ENCODE results near the gene ECE1. TPM values are rescaled to one million over a fixed set of nuclear protein-coding genes. Genes with fewer than 3 reads are reported as not detected.
"Not testable (repeated sequence)": the region's sequence is repeated elsewhere in the genome, so short reads cannot be mapped to it uniquely, and the experiment has no call there.

The ECE1 gene
- total RNA-seq, 1 donor from 2014 or later = 37.2 TPM

DNA sequence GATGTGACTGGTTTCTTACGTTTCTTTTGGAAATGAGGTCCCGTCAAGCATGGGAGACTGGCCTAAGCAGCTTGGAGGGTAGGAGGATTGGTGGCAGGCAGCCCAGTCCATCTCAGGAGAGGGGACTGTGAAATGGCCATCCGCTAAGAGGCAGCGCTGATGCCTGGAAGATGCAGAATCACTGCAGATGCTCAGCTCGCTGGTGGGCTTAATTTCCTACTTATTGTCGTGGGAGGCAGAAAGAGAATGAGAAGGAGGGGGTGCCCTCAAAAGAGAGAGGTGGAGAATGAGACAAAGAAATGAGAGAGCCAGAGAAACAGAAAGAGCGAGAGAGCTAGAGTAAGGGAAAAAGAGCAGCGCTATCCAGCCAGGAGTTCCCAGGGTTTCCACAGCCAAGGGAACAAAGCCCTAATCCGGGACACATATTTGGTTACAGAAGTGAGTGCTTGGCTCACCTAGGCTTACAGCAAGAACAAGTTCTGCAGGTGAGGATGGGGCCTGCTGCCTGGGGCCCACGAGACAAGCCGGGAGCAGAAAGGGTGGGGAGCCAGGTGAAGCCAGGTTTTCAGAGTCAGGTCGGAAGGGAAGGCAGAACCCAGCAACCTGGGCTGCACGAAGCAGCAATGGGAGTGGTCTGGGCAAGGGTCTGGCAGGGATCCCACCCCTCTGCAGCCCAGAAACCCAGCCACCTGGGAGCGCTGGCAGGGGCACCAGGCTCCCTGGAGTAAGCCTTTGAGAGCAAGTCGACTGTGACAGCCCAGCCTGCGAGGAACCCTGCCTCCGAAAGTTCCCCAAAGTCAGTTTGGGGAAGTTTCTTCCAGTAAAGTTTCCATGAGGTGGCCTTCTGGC lies 5.8 kb downstream of the ECE1 start:
- Mint-ChIP-seq H3K27ac (peak overlapping the region; percentile 61), H3K4me3 (peak overlapping the region; percentile 5)

DNA sequence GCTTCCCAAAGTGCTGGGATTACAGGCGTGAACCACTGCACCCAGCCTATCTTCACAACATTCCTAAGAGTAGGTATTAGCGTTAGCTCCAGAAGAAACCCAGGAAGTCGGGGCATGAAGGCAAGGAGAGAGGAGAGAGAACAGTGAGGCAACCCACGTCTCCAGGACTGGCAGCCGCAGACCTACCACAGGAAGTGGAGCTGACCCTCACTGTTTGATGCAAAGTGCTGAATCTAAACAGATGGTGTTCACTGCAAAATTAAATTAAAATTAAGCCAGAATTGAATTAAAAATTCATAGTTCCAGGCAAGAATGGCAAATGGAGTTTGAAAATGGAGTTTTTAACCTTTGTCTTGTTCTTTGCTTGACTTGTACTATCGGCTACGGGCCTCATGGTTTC lies 6.7 kb downstream of the ECE1 start:
- H3K27ac Mint-ChIP-seq = no peak overlapping the region
- H3K4me3 Mint-ChIP-seq = no peak overlapping the region
- DNase-seq (ENCODE audit: extremely low spot score, unreplicated experiment) = no peak
- H3K36me3 Mint-ChIP-seq = no peaks in the 10 kb centered on the region
- TF ChIP-seq, protein P1, sequence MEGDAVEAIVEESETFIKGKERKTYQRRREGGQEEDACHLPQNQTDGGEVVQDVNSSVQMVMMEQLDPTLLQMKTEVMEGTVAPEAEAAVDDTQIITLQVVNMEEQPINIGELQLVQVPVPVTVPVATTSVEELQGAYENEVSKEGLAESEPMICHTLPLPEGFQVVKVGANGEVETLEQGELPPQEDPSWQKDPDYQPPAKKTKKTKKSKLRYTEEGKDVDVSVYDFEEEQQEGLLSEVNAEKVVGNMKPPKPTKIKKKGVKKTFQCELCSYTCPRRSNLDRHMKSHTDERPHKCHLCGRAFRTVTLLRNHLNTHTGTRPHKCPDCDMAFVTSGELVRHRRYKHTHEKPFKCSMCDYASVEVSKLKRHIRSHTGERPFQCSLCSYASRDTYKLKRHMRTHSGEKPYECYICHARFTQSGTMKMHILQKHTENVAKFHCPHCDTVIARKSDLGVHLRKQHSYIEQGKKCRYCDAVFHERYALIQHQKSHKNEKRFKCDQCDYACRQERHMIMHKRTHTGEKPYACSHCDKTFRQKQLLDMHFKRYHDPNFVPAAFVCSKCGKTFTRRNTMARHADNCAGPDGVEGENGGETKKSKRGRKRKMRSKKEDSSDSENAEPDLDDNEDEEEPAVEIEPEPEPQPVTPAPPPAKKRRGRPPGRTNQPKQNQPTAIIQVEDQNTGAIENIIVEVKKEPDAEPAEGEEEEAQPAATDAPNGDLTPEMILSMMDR (conservative IDR thresholded peaks at IDR 0.05) = no peak
- peaks cover 23% of the 10 kb centered on the region for H3K4me1 Mint-ChIP-seq (ENCODE audit: unreplicated experiment)
- H3K9me3 Mint-ChIP-seq = no peaks in the 10 kb centered on the region
- H3K27me3 Mint-ChIP-seq = no peaks in the 10 kb centered on the region

More for the DNA sequence above, 5.8 kb downstream of the ECE1 start:
- H3K27me3 Mint-ChIP-seq = no peaks in the 10 kb centered on the region
- H3K36me3 Mint-ChIP-seq = no peaks in the 10 kb centered on the region
- H3K9me3 Mint-ChIP-seq = no peaks in the 10 kb centered on the region
- TF ChIP-seq, protein P1 (conservative IDR thresholded peaks at IDR 0.05) = no peak
- H3K4me1 Mint-ChIP-seq (ENCODE audit: unreplicated experiment) = peaks cover 22% of the 10 kb centered on the region
- no peak for DNase-seq (ENCODE audit: extremely low spot score, unreplicated experiment)

DNA sequence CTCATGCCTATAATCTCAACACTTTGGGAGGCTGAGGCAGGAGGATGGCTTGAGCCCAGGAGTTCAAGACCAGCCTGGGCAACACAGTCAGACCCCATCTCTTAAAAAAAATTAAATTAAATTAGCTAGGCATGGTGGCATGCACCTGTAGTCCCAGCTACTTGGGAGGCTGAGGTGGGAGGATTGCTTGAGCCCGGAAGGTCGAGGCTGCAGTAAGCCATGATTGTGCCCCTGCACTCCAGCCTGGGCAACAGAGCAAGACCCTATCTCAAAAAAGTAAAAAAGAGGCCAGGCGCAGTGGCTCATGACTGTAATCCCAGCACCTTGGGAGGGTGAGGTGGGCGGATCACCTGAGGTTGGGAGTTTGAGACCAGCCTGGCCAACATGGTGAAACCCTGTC lies 8.2 kb downstream of the ECE1 start:
- H3K9me3 Mint-ChIP-seq, H3K27ac Mint-ChIP-seq: not testable (repeated sequence)

DNA sequence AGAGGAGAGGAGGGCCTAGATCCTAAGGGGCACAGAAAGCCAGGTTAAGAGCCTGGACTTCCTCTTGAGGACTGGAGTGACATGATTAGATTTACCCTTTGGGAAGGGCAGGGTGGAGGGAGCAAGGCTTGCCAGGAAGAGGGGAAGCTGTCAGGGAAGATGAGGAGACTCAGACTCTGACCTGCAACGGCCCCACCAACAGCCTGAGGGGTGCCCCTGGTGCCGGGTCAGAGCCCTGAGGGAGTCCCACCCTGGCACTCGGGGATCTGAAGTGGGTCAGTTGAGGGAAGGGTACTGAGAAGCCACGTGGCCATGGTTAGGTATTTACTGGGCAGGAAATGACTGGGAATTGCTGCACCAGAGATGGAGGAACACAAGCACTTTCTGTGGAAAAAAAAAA lies 9.8 kb downstream of the ECE1 start:
- H3K9me3 Mint-ChIP-seq = no peaks in the 10 kb centered on the region
- peak overlapping the region; percentile 46 for H3K27ac Mint-ChIP-seq
- TF ChIP-seq, protein P1 (conservative IDR thresholded peaks at IDR 0.05) = no peak
- peaks cover 33% of the 10 kb centered on the region for H3K4me1 Mint-ChIP-seq (ENCODE audit: unreplicated experiment)
- no peak overlapping the region for H3K4me3 Mint-ChIP-seq
- no peaks in the 10 kb centered on the region for H3K27me3 Mint-ChIP-seq
- DNase-seq (ENCODE audit: extremely low spot score, unreplicated experiment) = no peak
- no peaks in the 10 kb centered on the region for H3K36me3 Mint-ChIP-seq

More for the DNA sequence above, 8.2 kb downstream of the ECE1 start:
- H3K27me3 Mint-ChIP-seq; H3K4me3 Mint-ChIP-seq; H3K36me3 Mint-ChIP-seq; DNase-seq (ENCODE audit: extremely low spot score, unreplicated experiment): not testable (repeated sequence)
- peaks cover 23% of the 10 kb centered on the region for H3K4me1 Mint-ChIP-seq (ENCODE audit: unreplicated experiment)

DNA sequence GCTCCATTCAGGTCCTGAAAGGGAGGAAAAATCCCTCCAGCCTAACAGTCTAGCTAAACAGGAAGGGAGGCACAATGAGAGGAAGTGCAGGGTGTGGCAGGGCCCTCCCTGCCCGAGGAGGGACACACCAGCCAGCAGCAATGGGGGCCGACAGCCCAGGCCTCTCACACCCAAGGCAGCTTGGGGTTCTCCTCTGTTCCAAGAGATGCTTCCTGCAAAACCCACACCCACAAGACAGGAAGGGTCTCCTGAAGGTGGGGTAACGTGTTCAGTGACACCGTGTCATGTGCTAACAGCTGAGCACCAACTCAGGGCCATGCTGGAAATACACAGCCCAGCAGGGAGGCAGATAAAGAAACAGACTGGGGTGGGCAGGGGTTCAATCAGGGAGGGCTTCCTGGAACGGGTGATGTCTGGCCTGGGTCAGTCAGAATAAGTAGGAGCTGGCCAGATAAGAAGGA lies 10.2 kb downstream of the ECE1 start:
- no peaks in the 10 kb centered on the region for H3K9me3 Mint-ChIP-seq
- H3K4me3 Mint-ChIP-seq = no peak overlapping the region
- H3K27ac Mint-ChIP-seq = peak overlapping the region; percentile 46
- H3K4me1 Mint-ChIP-seq (ENCODE audit: unreplicated experiment) = peaks cover 34% of the 10 kb centered on the region
- DNase-seq (ENCODE audit: extremely low spot score, unreplicated experiment) = no peak
- TF ChIP-seq, protein P1 (conservative IDR thresholded peaks at IDR 0.05) = no peak
- no peaks in the 10 kb centered on the region for H3K36me3 Mint-ChIP-seq
- no peaks in the 10 kb centered on the region for H3K27me3 Mint-ChIP-seq

All from type B pancreatic cell (in vitro differentiated cells).